M059J (cell line): ENCODE results near the gene PRODH2. TPM values are rescaled to one million over a fixed set of nuclear protein-coding genes. Genes with fewer than 3 reads are reported as not detected.
"Not testable (repeated sequence)": the region's sequence is repeated elsewhere in the genome, so short reads cannot be mapped to it uniquely, and the experiment has no call there.

Experiments
- DNase-seq: peaks from one replicate; pipeline ENCODE4 v3.0.0-alpha.2; 2012; ENCODE audit warnings: low read depth
- total RNA-seq: library from RNA; depleted of rRNA; stranded (reverse); fragments of >200 nt; shearing (Covaris generic); gene quantifications from 2 replicates; pipeline ENCODE4 v1.2.3, GENCODE V29; 2014

PRODH2 gene
- total RNA-seq, 1 experiment from 2014 or later = not detected

GRCh38 chr19:35796645-35797542 is 15.8 kb downstream of the PRODH2 start:
- DNase-seq = no peak

- not testable (repeated sequence) for DNase-seq
Observed at GRCh38 chr19:35795564-35795963, 17.1 kb downstream of the PRODH2 start.

GRCh38 chr19:35793381-35794165 is 19.1 kb downstream of the PRODH2 start:
- no peak for DNase-seq

- DNase-seq = no peak
Observed at GRCh38 chr19:35792888-35793287, 19.8 kb downstream of the PRODH2 start.

- DNase-seq = no peak
Observed at GRCh38 chr19:35792312-35792711, 20.3 kb downstream of the PRODH2 start.

- no peak for DNase-seq
Observed at GRCh38 chr19:35791814-35792279, 20.8 kb downstream of the PRODH2 start.

- DNase-seq = no peak
Observed at GRCh38 chr19:35790981-35791813, 21.4 kb downstream of the PRODH2 start.

GRCh38 chr19:35789978-35790944 is 22.4 kb downstream of the PRODH2 start:
- DNase-seq = no peak

GRCh38 chr19:35789195-35789977 is 23.3 kb downstream of the PRODH2 start:
- DNase-seq = no peak

GRCh38 chr19:35788205-35788960 is 24.3 kb downstream of the PRODH2 start:
- DNase-seq = no peak

GRCh38 chr19:35787227-35787799 is 25.3 kb downstream of the PRODH2 start:
- no peak for DNase-seq

- no peak for DNase-seq
Observed at GRCh38 chr19:35786299-35787160, 26.1 kb downstream of the PRODH2 start.

GRCh38 chr19:35785339-35785627 is 27.4 kb downstream of the PRODH2 start:
- DNase-seq = no peak

- no peak for DNase-seq
Observed at GRCh38 chr19:35784503-35785338, 27.9 kb downstream of the PRODH2 start.

- no peak for DNase-seq
Observed at GRCh38 chr19:35783469-35784434, 28.9 kb downstream of the PRODH2 start.

GRCh38 chr19:35782589-35782988 is 30.1 kb downstream of the PRODH2 start:
- DNase-seq = no peak
